CD4-positive, alpha-beta T cell (primary cell): ENCODE measurements around the gene SLC12A9. TPM values are rescaled to one million over a fixed set of nuclear protein-coding genes. Genes with fewer than 3 reads are reported as not detected.

Source experiments
- ATAC-seq: fragments of 200-7000 bp; cut with Tn5 transposase; one replicate; pipeline ENCODE4 v1.10.0; 2022; ENCODE audit warnings: mild to moderate bottlenecking; ENCODE audit not compliant: poor library complexity
- CTCF ChIA-PET: fragments of 350-600 bp; sonication (Branson Sonifier 250); formaldehyde crosslinking; loops from one replicate; lab custom pipeline; 2021; ENCODE audit warnings: antibody characterized with exemption, inconsistent platforms; lab: Charles Lee
- POLR2A ChIA-PET: fragments of 350-600 bp; sonication (Branson Sonifier 250); formaldehyde crosslinking; loops from one replicate; lab custom pipeline; 2021; ENCODE audit warnings: antibody characterized with exemption, inconsistent platforms; lab: Charles Lee
- DNase-seq, 14 experiments: peaks; one replicate each; pipeline ENCODE4 v3.0.0-alpha.2; 2013 to 2020; ENCODE audit warnings: mixed read lengths in 2 of 14
- H3K27ac ChIP-seq, 2 donors: one replicate each; pipeline versions ENCODE4 v1.5.1 to v1.7.0; 2013; ENCODE audit warnings: low read length in 2 of 2, low read depth in 1 of 2, mild to moderate bottlenecking in 1 of 2
- H3K27me3 ChIP-seq, 2 experiments: 1 replicate in 1 of 2; 2 replicates in 1 of 2; pipeline versions ENCODE4 v1.6.1 to v1.7.0; 2013; ENCODE audit warnings: low read length in 2 of 2, control low read depth in 1 of 2, mild to moderate bottlenecking in 1 of 2, moderate library complexity in 1 of 2; ENCODE audit not compliant: insufficient read depth in 2 of 2, control insufficient read depth in 1 of 2
- H3K36me3 ChIP-seq: one replicate; pipeline ENCODE4 v1.6.1; 2013; ENCODE audit warnings: low read length, control low read depth; ENCODE audit not compliant: insufficient read depth
- H3K4me1 ChIP-seq: one replicate; pipeline ENCODE4 v1.6.1; 2013; ENCODE audit warnings: low read length, control low read depth; ENCODE audit not compliant: insufficient read depth
- H3K4me3 ChIP-seq: one replicate; pipeline ENCODE4 v1.5.1; 2013; ENCODE audit warnings: mild to moderate bottlenecking, low read length, moderate library complexity
- H3K9me3 ChIP-seq, 2 experiments: 1 replicate in 1 of 2; 2 replicates in 1 of 2; pipeline versions ENCODE4 v1.6.1 to v1.7.0; 2013; ENCODE audit warnings: low read length in 2 of 2, mild to moderate bottlenecking in 2 of 2, control low read depth in 1 of 2, moderate library complexity in 1 of 2; ENCODE audit not compliant: control insufficient read depth in 1 of 2, insufficient read depth in 1 of 2
- H3K27ac Mint-ChIP-seq: one replicate; pipeline ENCODE4 v1.8.0; 2020; ENCODE audit warnings: mixed read lengths
- H3K27me3 Mint-ChIP-seq: one replicate; pipeline ENCODE4 v1.8.0; 2021; ENCODE audit warnings: mixed read lengths
- H3K36me3 Mint-ChIP-seq: one replicate; pipeline ENCODE4 v1.8.0; 2021; ENCODE audit warnings: low read depth, mixed read lengths
- H3K4me1 Mint-ChIP-seq: one replicate; pipeline ENCODE4 v1.8.0; 2021; ENCODE audit warnings: low read depth, mixed read lengths
- H3K4me3 Mint-ChIP-seq: one replicate; pipeline ENCODE4 v1.8.0; 2020; ENCODE audit warnings: mild to moderate bottlenecking, mixed read lengths
- H3K9me3 Mint-ChIP-seq: one replicate; pipeline ENCODE4 v1.8.0; 2020; ENCODE audit warnings: mixed read lengths
- intact Hi-C, 2 experiments: fragments of 100-400 bp; cut with DNase I in 1 of 2; cut with micrococcal nuclease in 1 of 2; formaldehyde crosslinking; loops; one replicate each; pipeline versions ENCODE4 v1.15.1 to v1.9.0; 2023 to 2025; cut with DNase I, micrococcal nuclease
- total RNA-seq, 174 experiments: library from RNA in 2 of 174; stranded (reverse) in 2 of 174; gene quantifications; one replicate each; pipeline ENCODE4 v1.2.3 and lab custom pipeline; 2021 to 2026
- TF ChIP-seq, protein P1 (sequence below): fragments of 200-600 bp; IDR thresholded peaks from one replicate; pipeline ENCODE4 v1.8.0; 2022; ENCODE audit warnings: antibody characterized with exemption, mild to moderate bottlenecking

Gene SLC12A9
- total RNA-seq, 2 experiments from 2014 or later, result 26.3 to 28.2 TPM

DNA sequence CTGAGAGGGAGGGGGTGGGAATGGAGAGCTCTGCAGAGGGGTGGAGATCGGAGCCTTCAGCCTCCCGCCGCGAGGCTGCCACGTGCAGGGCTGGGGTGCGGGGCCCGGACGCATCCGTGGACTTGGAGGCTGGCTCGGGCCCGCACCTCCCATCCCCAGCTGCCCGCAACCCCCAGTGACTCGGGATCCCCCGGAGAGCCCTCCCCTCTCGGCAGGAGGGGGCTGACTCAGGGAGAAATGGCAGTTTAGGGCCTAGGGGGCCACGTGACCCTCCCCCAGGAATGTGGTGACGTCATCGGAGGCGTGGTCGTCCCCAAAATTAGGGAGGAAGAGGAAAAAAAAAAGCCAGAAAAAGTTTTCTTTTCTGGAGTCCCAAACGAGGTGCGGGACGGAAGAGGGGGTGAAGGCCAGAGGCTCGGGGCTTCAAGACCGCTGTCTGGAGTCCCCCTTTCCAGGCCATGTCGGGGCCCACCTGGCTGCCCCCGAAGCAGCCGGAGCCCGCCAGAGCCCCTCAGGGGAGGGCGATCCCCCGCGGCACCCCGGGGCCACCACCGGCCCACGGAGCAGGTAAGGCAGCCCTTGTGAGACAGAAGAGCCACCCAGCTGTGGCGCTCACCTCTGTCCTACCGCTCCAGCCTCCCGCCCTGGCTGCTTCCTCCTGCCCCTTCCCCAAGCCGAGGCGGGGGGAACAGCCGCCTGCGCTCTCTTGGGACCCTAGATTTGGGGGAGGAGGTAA lies 14.7 kb downstream of the SLC12A9 start, which contains the start of gene TRIP6:
TRIP6 (plus strand) TSS at position 348 of the 736 bp plus-strand sequence; CDS start at position 459, 111 bp downstream.
- peak in 7 of 14 experiments; percentile 24 to 71 (median 53) for DNase-seq
- peaks cover 9% of the 10 kb centered on the region for H3K4me1 Mint-ChIP-seq
- no peaks in the 10 kb centered on the region for H3K27me3 Mint-ChIP-seq
- intact Hi-C loops, result no loop called here
- ChIA-PET CTCF (no interaction called here), POLR2A (interaction anchor here (1.0 to 1.4 kb wide), 4 partner anchors 8 to 20 kb away, joined by 3 to 5 read pairs (median 4); partner anchors contain the start of genes SLC12A9 and SRRT)
- Histone ChIP-seq H3K27ac (peak within 1 kb of the TSS; percentile 40 to 41), H3K36me3 (peaks cover 29% of the 10 kb centered on the region), H3K4me1 (peaks cover 28% of the 10 kb centered on the region), H3K4me3 (peak within 1 kb of the TSS; percentile 61), H3K27me3 (no peaks in the 10 kb centered on the region), H3K9me3 (no peaks in the 10 kb centered on the region)
- H3K9me3 Mint-ChIP-seq, result no peaks in the 10 kb centered on the region
- TF ChIP-seq, protein P1, sequence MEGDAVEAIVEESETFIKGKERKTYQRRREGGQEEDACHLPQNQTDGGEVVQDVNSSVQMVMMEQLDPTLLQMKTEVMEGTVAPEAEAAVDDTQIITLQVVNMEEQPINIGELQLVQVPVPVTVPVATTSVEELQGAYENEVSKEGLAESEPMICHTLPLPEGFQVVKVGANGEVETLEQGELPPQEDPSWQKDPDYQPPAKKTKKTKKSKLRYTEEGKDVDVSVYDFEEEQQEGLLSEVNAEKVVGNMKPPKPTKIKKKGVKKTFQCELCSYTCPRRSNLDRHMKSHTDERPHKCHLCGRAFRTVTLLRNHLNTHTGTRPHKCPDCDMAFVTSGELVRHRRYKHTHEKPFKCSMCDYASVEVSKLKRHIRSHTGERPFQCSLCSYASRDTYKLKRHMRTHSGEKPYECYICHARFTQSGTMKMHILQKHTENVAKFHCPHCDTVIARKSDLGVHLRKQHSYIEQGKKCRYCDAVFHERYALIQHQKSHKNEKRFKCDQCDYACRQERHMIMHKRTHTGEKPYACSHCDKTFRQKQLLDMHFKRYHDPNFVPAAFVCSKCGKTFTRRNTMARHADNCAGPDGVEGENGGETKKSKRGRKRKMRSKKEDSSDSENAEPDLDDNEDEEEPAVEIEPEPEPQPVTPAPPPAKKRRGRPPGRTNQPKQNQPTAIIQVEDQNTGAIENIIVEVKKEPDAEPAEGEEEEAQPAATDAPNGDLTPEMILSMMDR, result no peak
- H3K27ac Mint-ChIP-seq, result peak within 1 kb of the TSS; percentile 81
- peak within 1 kb of the TSS; percentile 76 for H3K4me3 Mint-ChIP-seq
- ATAC-seq, result peak; percentile 47
- H3K36me3 Mint-ChIP-seq, result peaks cover 23% of the 10 kb centered on the region

DNA sequence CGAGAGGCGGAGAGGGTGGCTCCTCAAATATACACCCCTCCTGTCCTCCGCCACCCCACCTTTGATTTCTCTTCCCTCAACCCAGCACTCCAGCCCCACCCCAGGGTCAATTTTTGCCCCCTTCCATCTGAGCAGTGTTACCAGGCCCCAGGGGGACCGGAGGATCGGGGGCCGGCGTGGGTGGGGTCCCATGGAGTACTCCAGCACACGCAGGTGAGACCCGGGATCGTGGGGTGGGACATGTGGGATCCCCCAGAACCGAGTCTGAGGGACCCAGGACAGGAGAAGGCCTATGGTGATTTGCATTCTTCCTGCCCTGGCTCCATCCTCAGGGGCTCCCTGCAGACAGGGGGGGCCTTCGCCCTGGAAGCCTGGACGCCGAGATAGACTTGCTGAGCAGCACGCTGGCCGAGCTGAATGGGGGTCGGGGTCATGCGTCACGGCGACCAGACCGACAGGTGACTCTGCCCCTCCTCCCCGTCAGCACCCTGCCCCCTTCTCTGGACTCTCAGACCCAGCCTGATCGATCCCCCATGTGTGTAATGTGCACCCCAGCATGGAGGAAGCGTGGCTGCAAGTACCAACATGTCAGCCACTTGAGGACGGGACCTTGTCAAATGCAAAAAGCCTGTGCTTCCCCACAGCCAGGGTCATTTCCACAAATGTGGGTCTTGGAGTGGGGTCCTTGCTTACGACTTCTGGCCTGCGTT lies 15.4 kb downstream of the SLC12A9 start:
- TF ChIP-seq, protein P1, result no peak
- peaks cover 28% of the 10 kb centered on the region for H3K4me1 ChIP-seq
- ChIA-PET POLR2A (interaction anchor here (1.0 to 1.1 kb wide), 2 partner anchors 16 to 20 kb away, joined by 3 to 5 read pairs; partner anchors contain the start of gene SLC12A9), CTCF (no interaction called here)
- Mint-ChIP-seq H3K36me3 (peaks cover 19% of the 10 kb centered on the region), H3K9me3 (no peaks in the 10 kb centered on the region), H3K27ac (peak overlapping the region; percentile 81), H3K4me3 (peak overlapping the region; percentile 11), H3K27me3 (no peaks in the 10 kb centered on the region), H3K4me1 (peaks cover 9% of the 10 kb centered on the region)
- ATAC-seq (no peak), DNase-seq (peak in 1 of 14 experiments; percentile 35)
- no peaks in the 10 kb centered on the region for H3K27me3 ChIP-seq
- intact Hi-C loops, result no loop called here
- H3K9me3 ChIP-seq, result no peaks in the 10 kb centered on the region
- H3K27ac ChIP-seq, result peak overlapping the region in 1 of 2 donors; percentile 40
- H3K36me3 ChIP-seq, result peaks cover 27% of the 10 kb centered on the region
- peak overlapping the region; percentile 61 for H3K4me3 ChIP-seq

DNA sequence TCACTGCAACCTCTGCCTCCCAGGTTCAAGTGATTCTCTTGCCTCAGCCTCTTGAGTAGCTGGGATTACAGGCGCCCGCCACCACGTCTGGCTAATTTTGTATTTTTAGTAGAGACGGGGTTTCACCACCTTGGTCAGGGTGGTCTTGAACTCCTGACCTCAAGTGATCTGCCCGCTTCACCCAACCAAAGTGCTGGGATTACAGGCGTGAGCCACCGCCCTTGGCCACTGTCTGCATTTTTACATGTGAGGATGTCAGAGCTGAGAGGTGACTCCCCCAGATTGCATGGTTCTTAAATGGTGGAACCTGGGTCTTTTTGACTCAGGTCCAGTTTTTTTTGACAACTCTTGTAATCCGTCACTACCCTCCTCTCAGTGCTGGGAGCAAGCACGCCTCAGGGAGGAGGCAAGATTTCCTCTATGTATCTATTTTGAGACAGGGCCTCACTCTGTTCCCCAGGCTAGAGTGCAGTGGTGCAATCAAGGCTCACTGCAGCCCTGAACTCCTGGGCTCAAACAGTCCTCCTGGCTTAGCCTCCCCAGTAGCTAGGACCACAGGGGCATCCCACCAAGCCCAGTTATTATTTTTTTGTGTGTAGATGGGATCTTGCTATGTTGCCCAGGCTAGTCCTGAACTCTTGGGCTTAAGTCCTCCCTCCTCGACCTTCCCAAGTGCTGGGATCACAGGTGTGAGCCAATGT lies 21.2 kb downstream of the SLC12A9 start:
- ChIA-PET POLR2A (interaction anchor here (0.9 to 2.9 kb wide), 6 partner anchors 8 to 445 kb away, joined by 3 to 47 read pairs (median 7); partner anchors contain the start of genes ACHE, SLC12A9, UFSP1 and ZCWPW1), CTCF (interaction anchor here (1.3 kb wide), 1 partner anchor 370 kb away, joined by 4 read pairs; no protein-coding TSS in a partner anchor)
- intact Hi-C loops, result loop anchor here (1.0 to 2.0 kb wide), 2 partner anchors 15 to 21 kb away; partner anchors contain the start of genes SLC12A9 (in 1 of the 2) and UFSP1 (in 1 of the 2)
- peak in 1 of 14 experiments; percentile 22 for DNase-seq
- H3K27ac ChIP-seq, result peak overlapping the region in 1 of 2 donors; percentile 91
- peak overlapping the region; percentile 96 for H3K27ac Mint-ChIP-seq
- H3K9me3 ChIP-seq, result no peaks in the 10 kb centered on the region
- H3K9me3 Mint-ChIP-seq, result no peaks in the 10 kb centered on the region
- no peaks in the 10 kb centered on the region for H3K27me3 ChIP-seq
- TF ChIP-seq, protein P1, result no peak
- H3K4me1 ChIP-seq, result peaks cover 42% of the 10 kb centered on the region
- H3K4me3 ChIP-seq, result peak overlapping the region; percentile 96
- H3K4me3 Mint-ChIP-seq, result peak overlapping the region; percentile 100
- peaks cover 14% of the 10 kb centered on the region for H3K36me3 ChIP-seq
- peaks cover 39% of the 10 kb centered on the region for H3K4me1 Mint-ChIP-seq
- H3K36me3 Mint-ChIP-seq, result peaks cover 46% of the 10 kb centered on the region
- no peaks in the 10 kb centered on the region for H3K27me3 Mint-ChIP-seq
- no peak for ATAC-seq
